Stimulated activated CD4-positive, alpha-beta T cell treated with anti-CD3 and anti-CD28 coated beads, TNF-alpha, amount 100 ng/mL, for 1 hour (primary cell): ENCODE results near the gene GALK2.

Source experiments
- DNase-seq, 3 donors: peaks; one replicate each; pipeline ENCODE4 v3.0.0-alpha.2; 2020; ENCODE audit warnings: low read depth in 3 of 3, low spot score in 1 of 3

Gene GALK2

GRCh38 chr15:49278751-49279150 lies 108.7 kb downstream of the GALK2 start:
- no peak for DNase-seq

GRCh38 chr15:49279521-49280456 lies 109.7 kb downstream of the GALK2 start:
- DNase-seq: no peak

DNA sequence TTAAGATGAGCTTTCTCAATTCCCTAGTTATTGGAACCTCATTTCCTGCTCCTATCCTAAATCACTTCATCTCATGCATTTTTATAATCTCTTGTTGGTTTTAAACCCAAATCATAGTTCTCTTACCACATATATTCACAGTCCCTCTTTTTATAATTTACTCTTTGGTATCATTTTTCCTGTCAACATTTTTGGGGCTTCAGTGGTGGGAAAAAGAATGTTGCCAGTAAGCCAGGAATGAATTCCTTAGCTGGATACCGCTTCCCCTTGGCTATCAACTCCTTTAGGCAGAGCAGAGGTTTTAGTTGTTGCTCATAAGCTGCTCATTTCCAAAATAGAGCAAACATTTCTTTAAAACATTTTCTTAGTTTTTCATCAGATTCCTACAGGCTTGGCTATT lies 112.3 kb downstream of the GALK2 start:
- no peak for DNase-seq

DNA sequence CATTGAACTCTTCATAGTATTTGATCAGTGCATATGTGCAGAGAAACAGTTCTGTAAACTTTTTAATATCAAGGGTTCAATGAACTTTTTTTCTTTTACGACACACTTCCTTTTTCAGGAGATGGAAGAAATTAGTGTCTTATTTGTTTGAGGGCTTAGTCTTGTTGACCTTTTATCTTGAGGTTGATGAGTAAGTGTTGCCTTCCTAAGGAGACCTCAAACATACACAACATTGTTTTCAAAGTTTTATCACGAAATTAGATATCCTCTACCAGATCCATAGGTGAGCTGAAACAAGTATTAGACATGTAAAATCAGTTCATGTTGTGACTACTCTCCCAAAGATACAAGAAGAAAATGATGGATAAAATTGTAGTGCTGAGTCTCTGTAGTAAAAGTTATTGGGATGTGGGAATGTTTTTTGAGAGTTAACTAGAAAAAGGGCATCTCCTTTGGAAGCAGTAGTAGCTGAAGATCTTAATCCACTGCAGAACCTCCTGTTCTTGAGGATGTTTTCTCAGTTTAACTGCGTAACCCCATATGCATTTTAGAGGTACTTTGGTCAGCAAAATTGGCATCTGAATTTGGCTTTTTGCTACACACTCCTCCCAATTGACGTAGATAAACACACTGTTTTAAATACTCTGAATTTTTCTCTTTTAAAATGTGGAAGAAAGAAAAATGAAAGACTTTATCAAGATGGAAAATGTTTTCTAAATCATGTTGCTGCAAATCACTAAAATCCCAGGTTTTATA lies 116.8 kb downstream of the GALK2 start:
- no peak for DNase-seq

DNA sequence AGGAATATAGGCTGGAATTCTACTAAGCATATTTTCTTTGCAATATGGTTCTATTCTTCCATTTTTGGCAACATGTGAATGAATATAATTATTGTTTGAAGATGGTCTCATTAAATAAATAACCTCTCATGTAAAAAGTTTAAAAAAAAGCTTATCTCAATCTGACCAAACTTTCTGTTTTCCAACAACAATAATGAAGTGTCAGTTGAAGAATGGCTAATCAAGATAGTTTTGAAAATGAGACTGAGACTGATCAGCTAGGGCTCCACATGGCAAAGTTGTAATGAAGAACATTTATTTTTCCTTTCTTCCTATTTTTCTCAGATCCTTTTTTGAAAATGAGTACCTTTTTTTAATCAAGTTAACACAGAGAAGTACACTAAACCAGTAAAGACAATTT lies 117.4 kb downstream of the GALK2 start:
- DNase-seq: no peak

DNA sequence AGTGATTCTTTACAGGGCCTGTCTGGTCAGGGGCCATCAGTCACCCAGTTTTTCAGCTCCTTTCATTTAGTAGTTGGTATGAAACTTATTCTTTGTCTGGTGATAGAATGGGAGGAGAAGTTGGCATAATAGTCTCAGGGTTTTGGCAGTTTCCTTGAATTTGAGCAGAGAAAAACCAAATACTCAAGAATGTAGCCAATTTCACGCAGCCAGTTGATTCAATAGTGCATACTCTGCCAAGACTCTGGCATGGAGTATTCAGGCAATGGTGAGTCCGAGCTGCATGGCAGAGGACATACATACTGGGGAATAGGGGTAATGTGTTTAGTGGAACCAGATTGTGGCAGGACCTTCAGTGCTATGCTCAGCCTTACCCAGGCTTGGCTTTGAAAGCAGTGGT lies 118.3 kb downstream of the GALK2 start:
- no peak for DNase-seq

DNA sequence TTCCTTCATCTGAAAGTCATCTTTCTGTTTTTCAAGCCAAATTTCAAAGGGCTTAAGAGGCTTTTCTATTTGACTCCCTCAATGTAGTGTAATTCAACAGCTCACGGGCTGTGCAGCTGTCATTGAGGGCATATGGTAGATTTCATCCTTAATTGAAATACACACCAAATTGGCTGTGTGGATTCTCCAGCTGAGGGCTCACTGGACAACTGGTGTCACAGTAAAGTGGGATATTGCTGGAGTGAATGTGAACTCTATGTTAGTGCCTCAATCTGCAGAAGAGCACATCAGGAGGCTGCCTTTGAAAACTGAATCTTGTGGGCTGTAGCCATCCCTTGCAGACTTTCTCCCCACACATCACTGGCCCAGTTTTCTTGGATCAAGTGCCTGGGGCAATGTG lies 120.1 kb downstream of the GALK2 start:
- DNase-seq: no peak

- no peak for DNase-seq
Measured at GRCh38 chr15:49293941-49294340, 123.9 kb downstream of the GALK2 start.

DNA sequence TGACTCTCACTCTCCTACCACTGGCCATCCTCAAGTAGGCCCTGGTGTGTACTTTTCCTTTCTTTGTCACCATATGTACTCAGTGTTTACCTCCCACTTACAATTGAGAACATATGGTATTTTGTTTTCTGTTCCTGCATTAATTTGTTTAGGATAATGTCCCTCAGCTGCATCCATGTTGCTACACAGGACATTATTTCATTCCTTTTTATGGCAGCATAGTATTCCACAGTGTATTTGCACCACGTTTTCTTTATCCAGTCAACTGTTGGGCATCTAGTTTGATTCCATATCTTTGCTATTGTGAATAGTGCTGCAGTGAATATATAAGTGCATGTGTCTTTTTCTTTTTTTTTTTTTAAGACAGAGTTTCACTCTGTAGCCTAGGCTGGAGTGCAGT lies 126.2 kb downstream of the GALK2 start:
- DNase-seq: no peak

GRCh38 chr15:49297584-49297983 lies 127.5 kb downstream of the GALK2 start:
- no peak for DNase-seq

DNA sequence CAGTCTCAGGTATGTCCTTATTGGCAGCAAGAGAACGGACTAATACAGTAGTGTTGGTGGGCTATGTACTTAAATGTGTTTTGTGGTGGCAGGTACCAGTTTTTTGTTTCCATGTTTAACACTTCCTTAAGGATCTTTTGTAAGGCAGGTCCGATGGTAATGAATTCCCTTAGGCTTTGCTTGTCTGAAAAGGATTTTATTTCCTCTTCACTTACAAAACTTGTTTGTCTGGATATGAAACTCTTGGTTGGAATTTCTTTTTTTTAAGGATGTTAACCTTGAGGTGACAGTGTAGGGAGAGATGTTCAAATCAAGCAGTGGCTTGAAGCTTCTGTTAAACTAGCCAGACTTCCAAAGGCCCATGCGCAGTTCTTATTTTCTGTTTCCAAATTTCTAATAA lies 130.8 kb downstream of the GALK2 start:
- no peak for DNase-seq

GRCh38 chr15:49301562-49301961 lies 131.5 kb downstream of the GALK2 start:
- DNase-seq: no peak

- no peak for DNase-seq
Measured at GRCh38 chr15:49303003-49303402, 133.0 kb downstream of the GALK2 start.

DNA sequence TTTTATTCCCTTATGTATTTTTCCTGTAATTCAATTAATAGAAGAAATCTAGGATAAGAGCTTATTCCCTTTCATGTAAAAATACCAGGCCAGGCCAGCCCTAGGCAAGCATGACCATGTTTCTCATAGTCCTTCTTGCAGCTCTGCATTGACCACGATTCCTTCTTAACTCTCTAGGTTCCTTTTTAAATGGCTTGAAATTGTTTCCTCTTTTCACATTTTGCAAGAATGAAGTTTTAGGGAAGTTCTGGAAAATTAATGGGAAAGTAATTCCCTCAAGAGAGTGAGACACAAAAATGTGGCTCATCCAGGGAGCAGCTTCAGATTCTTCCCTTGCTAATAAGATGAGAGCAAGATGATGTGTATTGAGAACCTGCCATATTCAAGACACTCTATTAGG lies 136.5 kb downstream of the GALK2 start:
- no peak for DNase-seq

GRCh38 chr15:49308686-49309085 lies 138.6 kb downstream of the GALK2 start:
- no peak for DNase-seq

GRCh38 chr15:49309889-49310288 lies 139.8 kb downstream of the GALK2 start:
- no peak for DNase-seq

- DNase-seq: no peak
Measured at GRCh38 chr15:49313650-49314049, 143.6 kb downstream of the GALK2 start.

- no peak for DNase-seq
Measured at GRCh38 chr15:49314716-49315115, 144.7 kb downstream of the GALK2 start.

DNA sequence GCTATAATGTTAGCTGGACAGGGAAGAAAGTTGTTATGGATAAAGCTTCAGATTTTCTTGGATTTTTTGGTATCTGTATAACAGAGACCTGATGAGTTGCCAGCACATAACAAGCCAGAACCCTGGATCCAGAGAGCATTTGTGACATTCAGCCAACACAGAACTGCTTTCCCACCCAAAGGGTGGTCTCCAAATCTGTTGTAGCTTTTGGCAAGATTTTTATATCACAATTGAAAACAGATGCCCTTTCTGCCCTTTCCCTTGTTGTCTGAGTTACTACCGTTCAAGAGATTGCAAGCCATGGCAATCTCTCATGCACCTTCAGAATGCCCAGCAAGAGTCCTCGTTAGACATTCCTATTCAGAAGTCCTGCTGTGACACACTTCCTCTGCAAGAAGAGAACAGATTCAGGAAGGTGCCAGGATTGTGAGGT lies 145.4 kb downstream of the GALK2 start:
- DNase-seq: no peak

DNA sequence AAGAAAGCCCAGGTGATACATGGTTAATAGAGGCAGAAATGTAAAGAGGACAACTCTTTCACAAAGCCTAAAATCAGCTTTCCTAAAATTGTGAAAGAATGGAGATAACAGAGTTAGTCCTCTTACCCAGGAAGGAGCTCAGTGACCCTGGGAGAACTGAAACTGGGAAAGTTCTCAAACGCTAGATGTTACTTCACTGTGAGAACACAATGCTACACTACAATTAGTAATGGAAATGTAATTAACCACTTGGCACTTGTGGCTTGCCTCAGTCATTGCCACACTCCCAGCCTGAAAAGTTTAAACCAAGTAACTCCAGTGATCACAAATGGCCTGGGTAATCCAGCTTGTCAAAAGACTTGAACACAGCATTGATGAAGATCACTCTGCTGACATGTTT lies 150.3 kb downstream of the GALK2 start:
- no peak for DNase-seq

- DNase-seq: no peak
Measured at GRCh38 chr15:49323207-49323606, 153.2 kb downstream of the GALK2 start.

- no peak for DNase-seq
Measured at GRCh38 chr15:49327927-49328326, 157.9 kb downstream of the GALK2 start.
